ENCODE data around the gene UNC119B. TPM values are rescaled to one million over a fixed set of nuclear protein-coding genes. Genes with fewer than 3 reads are reported as not detected.
"Not testable (repeated sequence)": the region's sequence is repeated elsewhere in the genome, so short reads cannot be mapped to it uniquely, and the experiment has no call there.

Gene UNC119B
- total RNA-seq, 1 donor from 2014 or later = 12.9 TPM

DNA sequence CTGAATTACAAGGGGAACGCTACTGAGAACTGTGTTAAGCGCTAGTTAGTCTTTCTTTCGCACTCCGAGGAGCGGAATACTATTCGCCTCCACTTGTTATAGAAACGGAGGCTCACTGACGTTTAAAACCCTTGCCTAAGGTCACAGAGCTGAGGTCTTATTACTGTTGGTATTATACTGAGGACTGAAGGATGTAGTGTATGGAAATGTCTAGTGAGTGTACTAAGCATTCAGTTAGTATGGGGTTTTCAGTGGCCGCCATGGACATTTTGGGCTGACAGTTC lies 16.2 kb downstream of the UNC119B start:
- no peaks in the 10 kb centered on the region for H3K27me3 ChIP-seq (ENCODE audit: control insufficient read depth, insufficient read depth, low read length)
- FAIRE-seq (no peak), DNase-seq (ENCODE audit: low read depth) (no peak)
- TF ChIP-seq, protein P1, sequence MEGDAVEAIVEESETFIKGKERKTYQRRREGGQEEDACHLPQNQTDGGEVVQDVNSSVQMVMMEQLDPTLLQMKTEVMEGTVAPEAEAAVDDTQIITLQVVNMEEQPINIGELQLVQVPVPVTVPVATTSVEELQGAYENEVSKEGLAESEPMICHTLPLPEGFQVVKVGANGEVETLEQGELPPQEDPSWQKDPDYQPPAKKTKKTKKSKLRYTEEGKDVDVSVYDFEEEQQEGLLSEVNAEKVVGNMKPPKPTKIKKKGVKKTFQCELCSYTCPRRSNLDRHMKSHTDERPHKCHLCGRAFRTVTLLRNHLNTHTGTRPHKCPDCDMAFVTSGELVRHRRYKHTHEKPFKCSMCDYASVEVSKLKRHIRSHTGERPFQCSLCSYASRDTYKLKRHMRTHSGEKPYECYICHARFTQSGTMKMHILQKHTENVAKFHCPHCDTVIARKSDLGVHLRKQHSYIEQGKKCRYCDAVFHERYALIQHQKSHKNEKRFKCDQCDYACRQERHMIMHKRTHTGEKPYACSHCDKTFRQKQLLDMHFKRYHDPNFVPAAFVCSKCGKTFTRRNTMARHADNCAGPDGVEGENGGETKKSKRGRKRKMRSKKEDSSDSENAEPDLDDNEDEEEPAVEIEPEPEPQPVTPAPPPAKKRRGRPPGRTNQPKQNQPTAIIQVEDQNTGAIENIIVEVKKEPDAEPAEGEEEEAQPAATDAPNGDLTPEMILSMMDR (IDR thresholded peaks at IDR 0.05; ENCODE audit: insufficient read depth, low read length, severe bottlenecking) = no peak
- H3K4me3 ChIP-seq (ENCODE audit: low read depth, low read length) = no peak overlapping the region
- peaks cover 4% of the 10 kb centered on the region for H3K36me3 ChIP-seq (ENCODE audit: control insufficient read depth, insufficient read depth, low read length)

GRCh38 chr12:120726961-120727360 lies 16.7 kb downstream of the UNC119B start:
- TF ChIP-seq, protein P1 (IDR thresholded peaks at IDR 0.05; ENCODE audit: insufficient read depth, low read length, severe bottlenecking) = no peak
- Histone ChIP-seq H3K36me3 (ENCODE audit: control insufficient read depth, insufficient read depth, low read length) (peaks cover 2% of the 10 kb centered on the region), H3K27me3 (ENCODE audit: control insufficient read depth, insufficient read depth, low read length) (no peaks in the 10 kb centered on the region), H3K4me3 (ENCODE audit: low read depth, low read length) (no peak overlapping the region)
- DNase-seq (ENCODE audit: low read depth) (no peak), FAIRE-seq (no peak)

- not testable (repeated sequence) for H3K36me3 ChIP-seq (ENCODE audit: control insufficient read depth, insufficient read depth, low read length); DNase-seq (ENCODE audit: low read depth); FAIRE-seq; H3K4me3 ChIP-seq (ENCODE audit: low read depth, low read length); H3K27me3 ChIP-seq (ENCODE audit: control insufficient read depth, insufficient read depth, low read length)
Observed at GRCh38 chr12:120732198-120732597, 21.9 kb downstream of the UNC119B start.

GRCh38 chr12:120733574-120733973 lies 23.3 kb downstream of the UNC119B start:
- H3K4me3 ChIP-seq (ENCODE audit: low read depth, low read length) = no peak overlapping the region
- TF ChIP-seq, protein P1 (IDR thresholded peaks at IDR 0.05; ENCODE audit: insufficient read depth, low read length, severe bottlenecking) = no peak
- FAIRE-seq = no peak
- no peaks in the 10 kb centered on the region for H3K36me3 ChIP-seq (ENCODE audit: control insufficient read depth, insufficient read depth, low read length)
- no peak for DNase-seq (ENCODE audit: low read depth)
- no peaks in the 10 kb centered on the region for H3K27me3 ChIP-seq (ENCODE audit: control insufficient read depth, insufficient read depth, low read length)

- no peak overlapping the region for H3K4me3 ChIP-seq (ENCODE audit: low read depth, low read length)
- FAIRE-seq (no peak), DNase-seq (ENCODE audit: low read depth) (no peak)
- H3K27me3 ChIP-seq (ENCODE audit: control insufficient read depth, insufficient read depth, low read length) = no peaks in the 10 kb centered on the region
- TF ChIP-seq, protein P1 (IDR thresholded peaks at IDR 0.05; ENCODE audit: insufficient read depth, low read length, severe bottlenecking) = no peak
- no peaks in the 10 kb centered on the region for H3K36me3 ChIP-seq (ENCODE audit: control insufficient read depth, insufficient read depth, low read length)
Observed at GRCh38 chr12:120734210-120734609, 24.0 kb downstream of the UNC119B start.

DNA sequence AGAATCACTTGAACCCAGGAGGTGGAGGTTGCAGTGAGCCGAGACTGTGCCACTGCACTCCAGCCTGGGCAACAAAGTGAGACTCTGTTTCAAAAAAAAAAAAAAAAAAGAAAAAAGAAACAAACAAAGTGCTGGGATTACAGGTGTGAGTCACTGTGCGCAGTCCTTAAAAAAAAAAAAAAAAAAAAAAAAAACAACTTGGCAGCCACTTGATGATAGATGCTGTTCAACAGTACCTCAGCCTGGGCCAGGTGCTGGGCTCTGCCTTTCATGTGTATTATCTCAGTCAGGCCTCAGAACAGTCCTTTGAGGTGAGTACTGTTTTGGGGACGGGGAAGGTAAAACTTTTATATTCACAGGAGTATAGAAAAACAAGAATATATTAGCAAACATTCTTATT lies 24.9 kb downstream of the UNC119B start:
- H3K36me3 ChIP-seq (ENCODE audit: control insufficient read depth, insufficient read depth, low read length) = no peaks in the 10 kb centered on the region
- peak; percentile 64 for DNase-seq (ENCODE audit: low read depth)
- H3K27me3 ChIP-seq (ENCODE audit: control insufficient read depth, insufficient read depth, low read length) = no peaks in the 10 kb centered on the region
- no peak overlapping the region for H3K4me3 ChIP-seq (ENCODE audit: low read depth, low read length)
- TF ChIP-seq, protein P1 (IDR thresholded peaks at IDR 0.05; ENCODE audit: insufficient read depth, low read length, severe bottlenecking) = no peak
- no peak for FAIRE-seq

Measured in bronchial epithelial cell (primary cell).